Stimulated activated CD4-positive, alpha-beta T cell treated with anti-CD3 and anti-CD28 coated beads, Interleukin-2, amount 100 ng/mL, for 48 hours (primary cell): ENCODE results near the gene EEFSEC.

ENCODE experiments used
- DNase-seq, 2 donors: peaks; one replicate each; pipeline ENCODE4 v3.0.0-alpha.2; 2020

The EEFSEC gene

GRCh38 chr3:128419311-128419710 is 266.0 kb downstream of the EEFSEC start:
- no peak for DNase-seq

- DNase-seq, result no peak
These were observed 267.0 kb downstream of the EEFSEC start for GRCh38 chr3:128420289-128420688.

GRCh38 chr3:128420720-128421438 is 267.6 kb downstream of the EEFSEC start:
- DNase-seq, result no peak

GRCh38 chr3:128421439-128421836 is 268.2 kb downstream of the EEFSEC start:
- DNase-seq, result no peak

DNA sequence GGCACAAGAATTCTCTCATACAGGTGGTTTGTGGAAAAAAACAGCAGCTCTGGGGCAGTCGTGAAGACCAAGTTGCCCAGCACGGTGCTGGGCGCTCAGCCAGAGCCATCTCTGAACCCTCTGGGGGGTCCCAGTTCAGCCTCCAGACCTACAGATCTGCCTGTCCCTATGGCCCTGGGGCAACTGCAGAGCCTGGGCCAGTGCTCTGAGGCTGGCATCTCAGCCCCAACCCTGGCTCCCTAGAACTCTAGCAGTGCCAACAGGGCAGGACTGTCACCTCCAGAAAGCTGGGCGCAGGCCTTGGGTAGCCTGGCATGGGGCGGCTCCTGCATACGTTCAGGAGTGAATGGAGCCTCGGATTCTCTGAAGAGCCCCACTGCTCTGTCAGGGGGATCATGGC is 268.7 kb downstream of the EEFSEC start:
- DNase-seq, result no peak

DNA sequence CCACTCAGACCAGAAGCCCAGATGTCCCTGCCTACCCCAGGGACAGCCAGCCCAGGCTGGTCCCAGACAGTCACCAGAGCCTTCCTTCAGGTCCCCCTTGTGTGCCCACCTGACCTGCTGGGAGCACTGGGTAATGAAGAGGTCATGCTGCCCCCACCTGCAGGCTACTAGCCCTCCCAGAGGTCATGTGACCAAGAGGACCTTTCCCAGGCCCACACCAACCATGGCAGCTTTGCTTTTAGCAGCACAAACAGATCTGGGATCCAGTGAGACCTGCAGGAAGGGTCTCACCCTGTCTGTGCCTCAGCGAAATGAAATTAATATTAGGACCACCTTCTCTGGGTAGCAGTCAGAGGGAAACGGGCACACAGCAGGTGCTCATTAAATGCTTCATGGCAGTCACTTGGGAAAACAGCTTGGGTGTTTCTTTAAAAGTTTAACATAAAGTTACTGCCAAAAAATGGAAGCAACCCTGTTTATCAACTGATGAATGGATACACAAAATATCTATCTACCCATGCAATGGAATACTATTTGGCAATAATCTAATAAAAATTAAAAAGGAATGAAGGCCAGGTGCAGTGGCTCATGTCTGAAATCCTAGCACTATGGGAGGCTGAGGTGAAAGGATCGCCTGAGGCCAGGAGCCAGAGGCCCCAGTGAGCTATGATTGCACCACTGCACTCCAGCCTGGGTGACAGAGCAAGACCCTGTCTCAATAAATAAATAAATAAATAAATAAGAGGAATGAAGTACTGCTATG is 269.7 kb downstream of the EEFSEC start:
- DNase-seq, result no peak

DNA sequence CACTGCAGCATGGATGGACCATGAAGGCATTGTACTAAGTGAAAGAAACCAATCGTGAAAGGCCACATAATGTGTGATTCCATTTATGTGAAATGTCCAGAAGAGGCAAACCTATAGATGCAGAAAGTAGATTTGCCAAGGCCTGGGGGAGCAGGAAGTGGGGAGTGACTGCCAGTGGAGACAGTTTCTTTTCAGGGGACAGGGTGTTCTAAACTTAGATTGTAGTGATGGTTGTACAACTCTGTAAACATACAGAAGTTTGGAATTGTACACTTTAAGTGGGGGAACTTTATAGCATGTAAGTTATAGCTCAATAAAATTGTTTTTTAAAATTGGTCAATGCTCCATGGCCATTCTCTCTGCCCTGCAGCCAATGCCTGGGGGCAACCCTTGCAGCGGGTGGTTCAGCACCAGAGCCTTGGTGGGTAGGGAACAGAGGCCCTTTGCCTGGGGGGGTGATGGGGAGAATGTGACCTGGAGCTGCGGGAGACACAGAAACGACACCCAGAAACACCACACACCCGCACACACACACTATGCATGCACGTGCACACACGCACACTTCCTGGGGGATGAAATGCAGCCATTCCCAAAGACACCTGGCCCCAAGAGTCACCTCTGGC is 270.4 kb downstream of the EEFSEC start:
- no peak for DNase-seq

GRCh38 chr3:128424508-128425069 is 271.3 kb downstream of the EEFSEC start:
- DNase-seq, result no peak

GRCh38 chr3:128425142-128425845 is 272.0 kb downstream of the EEFSEC start:
- DNase-seq, result no peak

DNA sequence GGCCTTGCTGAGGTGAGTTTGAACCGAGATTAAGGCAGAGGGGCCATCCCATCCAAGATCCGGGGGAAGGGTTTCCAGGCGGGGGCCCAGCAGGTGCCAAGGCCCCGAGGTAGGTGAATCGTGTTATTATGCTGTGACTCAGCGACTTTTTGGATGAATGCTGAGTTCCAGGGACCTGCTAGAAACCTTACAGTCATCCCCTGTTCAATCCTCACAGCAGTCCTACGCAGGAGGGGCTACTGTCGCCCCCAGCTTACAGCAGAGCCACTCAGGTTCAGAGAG is 272.5 kb downstream of the EEFSEC start:
- no peak for DNase-seq

DNA sequence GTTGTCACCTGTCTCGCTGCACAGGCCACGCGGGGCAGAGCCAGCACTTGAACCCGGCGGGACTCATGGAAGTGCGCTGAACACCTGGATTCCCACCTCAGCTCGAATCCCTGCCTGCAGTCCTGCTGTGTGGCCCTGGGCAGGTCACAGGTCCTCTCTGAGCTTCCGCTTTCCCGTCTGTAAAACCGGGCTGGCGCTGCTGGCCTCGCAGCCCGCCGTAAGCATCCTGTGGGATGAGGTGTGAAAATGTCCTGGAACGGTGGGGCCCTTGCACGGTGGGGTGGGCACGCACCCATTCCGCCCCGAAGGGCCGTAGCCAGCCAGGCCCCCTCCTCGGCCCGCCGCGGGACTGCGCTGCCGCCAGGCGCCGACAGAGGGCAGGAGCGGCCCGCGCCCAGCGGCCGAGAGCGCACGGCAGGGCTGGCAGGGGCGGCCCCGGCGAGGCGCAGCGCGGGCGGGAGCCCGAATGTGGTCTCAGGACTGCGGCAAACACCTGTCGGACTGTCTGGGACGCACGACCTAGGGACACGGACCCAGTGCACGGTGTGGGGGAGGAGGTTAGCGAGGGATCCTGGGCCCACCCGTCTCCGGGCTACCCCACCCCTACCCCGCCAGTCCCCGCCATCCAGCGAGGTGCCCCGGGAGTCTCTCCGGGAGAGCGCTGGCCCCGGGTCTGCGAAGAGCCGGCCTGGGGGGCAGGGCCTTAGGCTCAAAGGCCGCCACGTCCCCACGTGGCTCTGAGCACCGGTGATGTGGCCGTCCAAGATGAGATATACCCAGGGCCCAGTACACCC is 273.0 kb downstream of the EEFSEC start:
- peak; percentile 61 to 65 for DNase-seq

DNA sequence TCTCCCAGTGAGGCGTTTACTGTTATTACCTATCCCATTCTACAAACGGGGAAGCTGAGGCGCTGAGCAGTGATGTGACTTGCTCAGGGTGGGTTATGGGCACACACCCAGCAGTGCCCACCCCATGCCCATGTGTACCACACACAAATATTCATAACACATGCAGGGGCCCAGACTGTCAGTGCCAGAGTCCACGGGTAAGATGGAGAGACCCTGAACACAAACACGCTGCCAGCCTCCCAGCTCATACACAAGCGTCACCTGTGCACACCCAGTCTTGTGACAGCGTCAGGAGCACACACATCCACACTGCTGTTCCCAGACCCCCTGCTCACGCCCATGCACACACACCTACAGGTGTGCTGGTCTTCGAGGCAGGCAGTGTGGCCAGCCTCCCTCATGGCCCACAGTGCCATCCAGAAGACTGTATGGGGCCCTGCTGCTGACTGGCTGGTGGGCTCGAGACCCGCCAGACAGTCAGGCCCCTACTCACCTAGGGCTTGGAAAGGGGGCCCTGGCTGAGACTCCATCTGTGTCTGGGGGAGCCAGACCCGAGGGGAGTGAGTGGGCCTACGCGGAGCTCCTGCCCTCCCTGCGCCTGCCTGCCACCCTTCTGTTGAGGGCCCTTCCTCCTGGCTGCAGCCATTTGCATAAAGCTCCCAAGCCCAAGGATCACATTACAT is 274.0 kb downstream of the EEFSEC start:
- no peak for DNase-seq

GRCh38 chr3:128427872-128428822 is 274.9 kb downstream of the EEFSEC start:
- DNase-seq, result no peak

- DNase-seq, result no peak
These were observed 276.0 kb downstream of the EEFSEC start for GRCh38 chr3:128429275-128429674.

- no peak for DNase-seq
These were observed 276.5 kb downstream of the EEFSEC start for GRCh38 chr3:128429751-128430150.

- no peak for DNase-seq
These were observed 277.0 kb downstream of the EEFSEC start for GRCh38 chr3:128430301-128430700.

DNA sequence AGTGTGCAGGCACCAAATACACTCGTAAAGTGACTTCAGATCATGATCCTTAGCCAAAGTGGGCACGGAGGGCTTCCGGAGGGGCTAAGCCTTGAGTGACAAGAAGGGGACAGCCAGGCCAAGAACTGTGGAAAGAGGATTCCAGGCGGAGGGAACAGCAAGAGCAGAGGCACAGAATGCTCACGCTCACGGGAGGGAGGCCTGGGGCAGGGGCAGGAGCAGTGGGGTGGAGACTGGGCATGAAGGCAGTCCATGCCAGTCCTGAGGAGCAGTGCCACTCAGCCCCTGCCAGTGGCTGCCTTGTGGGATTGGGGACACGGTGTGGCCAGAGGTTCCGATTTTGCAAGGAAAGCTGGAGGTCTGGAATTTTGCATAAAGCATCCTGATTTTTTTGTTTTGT is 277.4 kb downstream of the EEFSEC start:
- DNase-seq, result no peak

DNA sequence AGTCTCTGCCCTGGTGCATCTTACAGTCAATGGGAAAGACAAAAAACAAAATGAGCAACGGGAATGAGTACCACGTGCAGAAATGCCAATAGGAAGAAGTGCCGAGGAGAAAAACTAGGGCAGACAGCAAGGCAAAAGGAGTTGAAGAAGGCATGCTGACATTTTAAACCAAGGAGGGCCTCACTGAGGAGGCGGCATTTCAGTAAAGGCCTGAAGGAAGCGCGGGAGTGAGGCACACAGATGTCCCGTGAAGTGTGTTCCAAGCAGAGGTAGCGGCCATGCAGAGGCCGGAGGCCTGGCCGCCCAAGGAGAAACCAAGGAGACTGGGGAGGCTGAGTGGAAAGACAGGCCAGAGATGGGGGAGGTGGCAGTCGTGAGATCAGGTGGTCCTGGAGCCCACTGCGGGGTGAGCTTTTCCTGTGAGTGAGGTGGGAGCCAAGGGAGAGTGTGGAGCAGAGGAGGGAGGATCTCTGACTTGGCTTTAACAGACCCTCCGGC is 278.6 kb downstream of the EEFSEC start:
- DNase-seq, result no peak

DNA sequence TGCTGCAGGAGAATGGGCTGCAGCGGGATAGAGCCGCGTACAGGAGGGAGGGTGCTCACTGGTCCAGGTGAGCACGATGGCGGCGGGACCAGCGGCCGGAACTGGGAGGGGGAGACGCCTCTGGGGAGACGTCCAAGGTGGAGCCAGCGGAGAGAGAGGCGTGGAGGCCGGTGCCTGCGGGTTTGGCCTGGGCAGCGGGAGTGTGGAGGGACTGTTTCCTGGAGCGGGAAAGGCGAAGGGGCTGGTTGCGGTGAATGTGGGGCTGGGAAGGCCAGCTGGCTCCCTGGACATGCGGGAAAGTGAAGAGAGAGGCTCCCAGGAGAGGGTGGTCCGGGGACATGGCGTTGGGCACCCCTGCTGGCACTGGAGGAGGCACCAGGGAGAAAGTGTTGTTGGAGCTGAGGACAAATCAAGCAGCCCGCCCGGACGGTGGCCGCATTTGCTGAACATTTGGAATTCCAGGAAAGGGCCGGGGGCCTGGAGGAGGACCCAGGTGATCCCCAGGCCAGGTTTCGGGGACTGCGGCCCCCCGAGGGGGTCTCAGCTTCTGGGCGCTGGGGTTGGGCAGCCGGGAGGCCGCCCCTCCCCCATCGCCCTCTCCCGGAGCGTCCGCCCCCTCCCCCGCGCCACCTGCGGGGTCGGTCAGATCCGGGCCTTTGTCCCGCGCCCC is 279.2 kb downstream of the EEFSEC start:
- no peak for DNase-seq
